KMS-11 (cell line): ENCODE data around the gene ABCD2.
"Not testable (repeated sequence)": the region's sequence is repeated elsewhere in the genome, so short reads cannot be mapped to it uniquely, and the experiment has no call there.

ENCODE experiments used
- H2AFZ ChIP-seq: fragments of 200-600 bp; sonication (generic); 2 replicates; pipeline ENCODE4 v1.6.1; 2016; ENCODE audit warnings: antibody characterized with exemption, mixed run types, low read depth
- H3K27ac ChIP-seq: fragments of 200-600 bp; sonication (generic); 2 replicates; pipeline ENCODE4 v1.6.1; 2016; ENCODE audit warnings: mild to moderate bottlenecking, mixed run types
- H3K27me3 ChIP-seq: fragments of 200-600 bp; sonication (generic); 2 replicates; pipeline ENCODE4 v1.6.1; 2017; ENCODE audit warnings: mild to moderate bottlenecking, low read depth, mixed run types, moderate library complexity; ENCODE audit not compliant: insufficient read depth
- H3K36me3 ChIP-seq: fragments of 200-600 bp; sonication (generic); 2 replicates; pipeline ENCODE4 v1.6.1; 2017; ENCODE audit warnings: mild to moderate bottlenecking, mixed run types; ENCODE audit not compliant: insufficient read depth
- H3K4me1 ChIP-seq: fragments of 200-600 bp; sonication (generic); 2 replicates; pipeline ENCODE4 v1.6.1; 2016; ENCODE audit warnings: mild to moderate bottlenecking, low read depth, mixed run types; ENCODE audit not compliant: poor library complexity, severe bottlenecking
- H3K4me2 ChIP-seq: fragments of 200-600 bp; sonication (generic); 2 replicates; pipeline ENCODE4 v1.7.0; 2016; ENCODE audit warnings: mild to moderate bottlenecking, mixed run types
- H3K4me3 ChIP-seq: fragments of 200-600 bp; sonication (generic); IDR thresholded peaks from 2 replicates; pipeline ENCODE4 v1.6.1; 2017; ENCODE audit warnings: low read depth, low read length, mixed read lengths; ENCODE audit not compliant: insufficient read depth
- H3K79me2 ChIP-seq: fragments of 200-600 bp; sonication (generic); 2 replicates; pipeline ENCODE4 v1.6.1; 2016; ENCODE audit warnings: low read depth, mixed run types; ENCODE audit not compliant: insufficient read depth
- H3K9ac ChIP-seq: fragments of 200-600 bp; sonication (generic); 2 replicates; pipeline ENCODE4 v1.6.1; 2016; ENCODE audit warnings: mild to moderate bottlenecking, mixed run types
- H4K20me1 ChIP-seq: fragments of 200-600 bp; sonication (generic); 2 replicates; pipeline ENCODE4 v1.6.1; 2016; ENCODE audit warnings: mild to moderate bottlenecking, mixed run types; ENCODE audit not compliant: insufficient read depth
- CTCF ChIP-seq: fragments of 200-600 bp; sonication (generic); conservative IDR thresholded peaks from 2 replicates; pipeline ENCODE4 v1.6.1; 2017; ENCODE audit warnings: low read depth, mild to moderate bottlenecking, antibody characterized with exemption, low read length, moderate library complexity, mixed read lengths

ABCD2 gene

GRCh38 chr12:39605996-39606395 is 13.6 kb downstream of the ABCD2 start:
- H2AFZ ChIP-seq, result no peak overlapping the region
- H4K20me1 ChIP-seq, result no peaks in the 10 kb centered on the region
- TF ChIP-seq CTCF, result no peak
- peaks cover 29% of the 10 kb centered on the region for H3K4me1 ChIP-seq
- no peak overlapping the region for H3K27ac ChIP-seq
- H3K79me2 ChIP-seq, result peaks cover 21% of the 10 kb centered on the region
- 0 out of 2 replicates have a peak overlapping the region, but pooled peaks have one; percentile 12 for H3K4me2 ChIP-seq
- H3K4me3 ChIP-seq, result no peak overlapping the region
- no peaks in the 10 kb centered on the region for H3K36me3 ChIP-seq
- no peaks in the 10 kb centered on the region for H3K27me3 ChIP-seq
- H3K9ac ChIP-seq, result no peak overlapping the region

GRCh38 chr12:39605501-39605900 is 14.1 kb downstream of the ABCD2 start:
- TF ChIP-seq CTCF, result no peak
- Histone ChIP-seq H3K27me3 (no peaks in the 10 kb centered on the region), H4K20me1 (no peaks in the 10 kb centered on the region), H3K4me2 (0 out of 2 replicates have a peak overlapping the region, but pooled peaks have one; percentile 12), H3K79me2 (peaks cover 16% of the 10 kb centered on the region), H3K36me3 (no peaks in the 10 kb centered on the region), H3K27ac (no peak overlapping the region), H3K4me1 (peaks cover 25% of the 10 kb centered on the region), H3K9ac (no peak overlapping the region), H3K4me3 (no peak overlapping the region), H2AFZ (no peak overlapping the region)

GRCh38 chr12:39603065-39603464 is 16.5 kb downstream of the ABCD2 start:
- no peak for TF ChIP-seq CTCF

GRCh38 chr12:39601951-39602350 is 17.7 kb downstream of the ABCD2 start:
- not testable (repeated sequence) for H3K4me2 ChIP-seq, H3K27me3 ChIP-seq, H3K36me3 ChIP-seq, H3K79me2 ChIP-seq, H3K4me3 ChIP-seq, H3K27ac ChIP-seq, H2AFZ ChIP-seq, H3K9ac ChIP-seq, H4K20me1 ChIP-seq
- H3K4me1 ChIP-seq, result peaks cover 24% of the 10 kb centered on the region

More at GRCh38 chr12:39603065-39603464, 16.5 kb downstream of the ABCD2 start:
- Histone ChIP-seq H3K36me3 (no peaks in the 10 kb centered on the region), H3K27ac (no peak overlapping the region), H2AFZ (no peak overlapping the region), H3K27me3 (no peaks in the 10 kb centered on the region), H3K9ac (no peak overlapping the region), H3K4me1 (peaks cover 21% of the 10 kb centered on the region), H3K79me2 (no peaks in the 10 kb centered on the region), H4K20me1 (no peaks in the 10 kb centered on the region), H3K4me3 (no peak overlapping the region), H3K4me2 (no peak overlapping the region)

GRCh38 chr12:39595928-39596327 is 23.7 kb downstream of the ABCD2 start:
- Histone ChIP-seq H3K4me1 (peaks cover 24% of the 10 kb centered on the region), H3K4me3 (no peak overlapping the region), H3K9ac (no peak overlapping the region), H3K36me3 (no peaks in the 10 kb centered on the region), H3K27me3 (no peaks in the 10 kb centered on the region), H3K79me2 (no peaks in the 10 kb centered on the region), H2AFZ (no peak overlapping the region), H4K20me1 (no peaks in the 10 kb centered on the region), H3K27ac (no peak overlapping the region), H3K4me2 (peak overlapping the region; percentile 23; the same call in 1 of the 2 replicates)
- no peak for TF ChIP-seq CTCF
